Skeletal muscle satellite cell (primary cell): ENCODE data around the gene SAFB2. TPM values are rescaled to one million over a fixed set of nuclear protein-coding genes. Genes with fewer than 3 reads are reported as not detected.

ENCODE experiments used
- small RNA-seq: library from RNA; depleted of rRNA; stranded (forward); fragments of <200 nt; gene quantifications from one replicate; pipeline ENCODE3, GENCODE V24; 2012

The SAFB2 gene

Small RNA genes lying within 50 kb of the gene (small RNA-seq; reads per million reads assigned to genes)
- not detected for gene SNRPEP4
